CMK (cell line): Measurements from ENCODE around the gene DDX1.
"Not testable (repeated sequence)": the region's sequence is repeated elsewhere in the genome, so short reads cannot be mapped to it uniquely, and the experiment has no call there.

Experiments
- DNase-seq: peaks from one replicate; pipeline ENCODE4 v3.0.0-alpha.2; 2010; ENCODE audit warnings: low read depth

Gene DDX1

GRCh38 chr2:15591692-15592463 lies at the start of gene DDX1:
Gene DDX1 (plus strand): TSS chr2:15591868. CDS start chr2:15591934, 66 bp downstream.
- DNase-seq = no peak

GRCh38 chr2:15542269-15542668 lies 49.4 kb upstream of the DDX1 start:
- DNase-seq = not testable (repeated sequence)

GRCh38 chr2:15543053-15543452 lies 48.6 kb upstream of the DDX1 start:
- DNase-seq = no peak

- no peak for DNase-seq
Observed at GRCh38 chr2:15543541-15543940, 48.1 kb upstream of the DDX1 start.

GRCh38 chr2:15544227-15544626 lies 47.4 kb upstream of the DDX1 start:
- DNase-seq = no peak

- DNase-seq = no peak
Observed at GRCh38 chr2:15546297-15547098, 45.2 kb upstream of the DDX1 start.

- DNase-seq = no peak
Observed at GRCh38 chr2:15547115-15547876, 44.4 kb upstream of the DDX1 start.

- no peak for DNase-seq
Observed at GRCh38 chr2:15548974-15549373, 42.7 kb upstream of the DDX1 start.

- no peak for DNase-seq
Observed at GRCh38 chr2:15553519-15553918, 38.1 kb upstream of the DDX1 start.

- DNase-seq = no peak
Observed at GRCh38 chr2:15553951-15554350, 37.7 kb upstream of the DDX1 start.

GRCh38 chr2:15554525-15555218 lies 37.0 kb upstream of the DDX1 start:
- DNase-seq = no peak

- DNase-seq = no peak
Observed at GRCh38 chr2:15555760-15556193, 35.9 kb upstream of the DDX1 start.

GRCh38 chr2:15556311-15556930 lies 35.2 kb upstream of the DDX1 start:
- peak; percentile 71 for DNase-seq

- DNase-seq = no peak
Observed at GRCh38 chr2:15557887-15558311, 33.8 kb upstream of the DDX1 start.

- no peak for DNase-seq
Observed at GRCh38 chr2:15559379-15560139, 32.1 kb upstream of the DDX1 start.

GRCh38 chr2:15560140-15560987 lies 31.3 kb upstream of the DDX1 start:
- DNase-seq = no peak

- no peak for DNase-seq
Observed at GRCh38 chr2:15560988-15561573, 30.6 kb upstream of the DDX1 start, which contains the start of gene NBAS. Gene NBAS (minus strand): TSS chr2:15561334. CDS start chr2:15561304, 30 bp downstream.

- no peak for DNase-seq
Observed at GRCh38 chr2:15561574-15562344, 29.9 kb upstream of the DDX1 start.
